GM13976 (cell line): Measurements from ENCODE around the gene TIGD3.
A peak's percentile ranks its signal among the peaks of the same experiment; 100 is the strongest.

Experiments used
- DNase-seq: peaks from one replicate; pipeline ENCODE4 v3.0.0; 2012; ENCODE audit warnings: low spot score
- CTCF ChIP-seq: IDR thresholded peaks from 2 replicates; pipeline ENCODE4 v1.5.1; 2012; ENCODE audit warnings: borderline replicate concordance, mild to moderate bottlenecking; ENCODE audit not compliant: insufficient read depth; ENCODE audit errors: extremely low read depth, missing control alignments, control extremely low read depth
- in situ Hi-C: fragments of 300-500 bp; cut with MboI; formaldehyde crosslinking; loops from one replicate; pipeline ENCODE4 v1.12.0; 2022; ENCODE audit warnings: low sequenced_read_pairs, mixed read lengths, inconsistent platforms; ENCODE audit not compliant: unreplicated experiment

The TIGD3 gene

GRCh38 chr11:65363770-65364169, 9.2 kb downstream of the TIGD3 start:
- no peak for DNase-seq
- TF ChIP-seq CTCF: no peak
- in situ Hi-C loops: no loop called here

- TF ChIP-seq CTCF: peak; percentile 69
- DNase-seq: peak; percentile 86
- in situ Hi-C loops: no loop called here
Measured at GRCh38 chr11:65366340-65366773, 11.8 kb downstream of the TIGD3 start.

GRCh38 chr11:65370659-65371049, 16.1 kb downstream of the TIGD3 start:
- in situ Hi-C loops: no loop called here
- no peak for DNase-seq
- no peak for TF ChIP-seq CTCF

- TF ChIP-seq CTCF: no peak
- in situ Hi-C loops: no loop called here
- no peak for DNase-seq
Measured at GRCh38 chr11:65373839-65374580, 19.5 kb downstream of the TIGD3 start.

GRCh38 chr11:65375012-65375411, 20.5 kb downstream of the TIGD3 start:
- TF ChIP-seq CTCF: no peak
- no peak for DNase-seq
- in situ Hi-C loops: no loop called here

GRCh38 chr11:65376138-65376713, 21.7 kb downstream of the TIGD3 start:
- in situ Hi-C loops: no loop called here
- no peak for DNase-seq
- no peak for TF ChIP-seq CTCF
